Stimulated activated CD8-positive, alpha-beta memory T cell treated with anti-CD3 and anti-CD28 coated beads, Interleukin-7, amount 100 ng/mL, for 48 hours (primary cell): ENCODE measurements around the gene DSC2.

Experiments
- DNase-seq, 2 donors: peaks; one replicate each; pipeline ENCODE4 v3.0.0-alpha.2; 2020; ENCODE audit warnings: low read depth in 1 of 2; ENCODE audit errors: extremely low read depth in 1 of 2

The DSC2 gene

GRCh38 chr18:31099450-31100230, 2.6 kb downstream of the DSC2 start:
- no peak for DNase-seq

DNA sequence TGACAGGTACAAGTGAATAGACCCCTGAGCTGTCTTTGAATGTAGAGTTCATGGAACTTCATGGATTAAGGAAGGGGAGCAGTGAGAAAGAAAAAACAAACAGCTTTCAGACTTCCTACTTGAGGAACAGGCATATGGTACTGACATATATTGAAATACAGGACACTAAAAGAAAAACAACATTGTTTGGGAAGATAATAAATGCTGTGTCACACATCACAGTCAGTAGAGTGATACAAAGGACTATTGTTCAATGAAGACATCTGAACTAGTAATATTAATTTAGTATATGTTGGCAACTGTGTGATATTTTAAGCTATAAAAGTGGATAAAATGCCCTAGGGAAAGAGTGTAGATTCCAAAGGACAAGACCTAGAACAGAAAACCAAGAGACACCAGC, 3.3 kb downstream of the DSC2 start:
- DNase-seq = no peak

- DNase-seq = no peak
These were observed 4.6 kb downstream of the DSC2 start for GRCh38 chr18:31097666-31098065.

DNA sequence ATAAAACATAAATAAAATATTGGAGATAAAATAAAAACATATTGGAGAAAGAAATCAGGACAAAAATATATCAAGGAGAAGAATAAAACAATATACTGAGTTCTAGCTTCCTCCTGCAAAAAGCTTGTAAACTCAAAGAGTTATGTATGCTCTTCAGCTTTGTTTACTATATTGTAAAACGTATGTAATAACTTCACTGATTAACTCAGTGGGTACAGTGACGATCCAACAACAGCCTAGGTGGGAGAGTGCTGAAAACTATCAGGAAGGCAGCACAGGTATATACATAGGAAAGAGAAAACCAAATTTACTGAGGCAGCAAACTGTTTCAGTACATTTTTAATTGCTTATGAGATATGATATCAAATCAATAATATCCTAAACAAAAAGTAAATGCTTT, 8.3 kb downstream of the DSC2 start:
- DNase-seq = no peak

DNA sequence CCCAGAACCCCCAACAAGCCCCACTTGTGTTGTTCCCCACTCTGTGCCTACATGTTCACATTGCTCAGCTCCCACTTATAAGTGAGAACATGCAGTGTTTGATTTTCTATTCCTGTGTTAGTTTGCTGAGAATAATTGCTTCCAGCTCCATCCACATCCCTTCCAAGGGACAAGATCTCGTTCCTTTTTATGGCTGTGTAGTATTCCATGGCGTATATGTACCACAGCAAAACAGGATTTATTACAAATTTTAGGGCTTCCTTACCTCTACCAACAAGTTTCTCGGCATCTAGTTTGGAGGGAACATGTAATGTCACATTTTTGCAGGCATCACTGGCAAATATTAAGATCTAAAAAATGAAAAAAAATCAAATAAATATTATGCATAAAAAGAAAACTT, 8.9 kb downstream of the DSC2 start:
- DNase-seq = no peak

GRCh38 chr18:31091350-31091749, 10.9 kb downstream of the DSC2 start:
- no peak for DNase-seq

GRCh38 chr18:31088532-31088931, 13.7 kb downstream of the DSC2 start:
- no peak for DNase-seq

- no peak for DNase-seq
These were observed 22.2 kb downstream of the DSC2 start for GRCh38 chr18:31079973-31080372.

- no peak for DNase-seq
These were observed 24.3 kb downstream of the DSC2 start for GRCh38 chr18:31077878-31078277.

GRCh38 chr18:31072175-31072574, 30.0 kb downstream of the DSC2 start:
- DNase-seq = no peak

- DNase-seq = no peak
These were observed 32.0 kb downstream of the DSC2 start for GRCh38 chr18:31070206-31070605.

DNA sequence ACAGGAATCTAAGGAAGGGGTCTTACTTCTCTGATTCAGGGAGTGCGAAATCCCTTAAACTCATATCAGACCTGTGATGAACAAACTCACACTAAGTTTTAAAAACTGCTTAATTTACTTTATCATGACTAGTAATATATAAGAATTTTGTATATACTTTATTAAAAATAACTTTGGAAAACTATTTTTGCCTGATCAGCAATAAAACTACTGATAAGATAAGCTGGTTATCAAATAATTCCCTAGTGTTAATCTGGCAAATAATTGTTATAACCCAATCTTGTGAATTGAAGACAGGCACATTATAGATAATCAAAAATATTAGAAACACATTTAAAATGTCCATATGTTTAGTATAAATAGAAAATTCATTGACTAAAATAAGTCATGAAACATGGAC, 36.0 kb downstream of the DSC2 start:
- DNase-seq = no peak

- no peak for DNase-seq
These were observed 37.0 kb downstream of the DSC2 start for GRCh38 chr18:31065036-31065773.

DNA sequence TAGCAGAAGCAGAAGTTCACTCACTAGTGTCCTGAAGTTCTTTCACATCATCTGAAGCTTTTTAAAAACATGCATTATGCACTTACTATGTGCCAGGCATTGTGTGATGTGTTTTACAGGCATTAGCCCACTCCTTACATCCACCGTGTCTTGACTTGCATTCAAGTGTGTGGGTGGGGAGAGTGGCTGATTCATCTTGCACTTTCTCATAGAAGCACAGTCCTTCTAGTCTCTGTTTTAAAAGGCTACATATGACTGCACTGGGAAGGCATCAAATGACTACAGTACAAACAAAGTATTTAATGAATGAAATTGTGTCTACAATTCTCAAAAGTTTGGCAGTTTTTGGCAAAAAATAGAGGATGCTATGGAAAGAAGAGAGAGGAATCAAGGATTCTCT, 38.1 kb downstream of the DSC2 start:
- no peak for DNase-seq

DNA sequence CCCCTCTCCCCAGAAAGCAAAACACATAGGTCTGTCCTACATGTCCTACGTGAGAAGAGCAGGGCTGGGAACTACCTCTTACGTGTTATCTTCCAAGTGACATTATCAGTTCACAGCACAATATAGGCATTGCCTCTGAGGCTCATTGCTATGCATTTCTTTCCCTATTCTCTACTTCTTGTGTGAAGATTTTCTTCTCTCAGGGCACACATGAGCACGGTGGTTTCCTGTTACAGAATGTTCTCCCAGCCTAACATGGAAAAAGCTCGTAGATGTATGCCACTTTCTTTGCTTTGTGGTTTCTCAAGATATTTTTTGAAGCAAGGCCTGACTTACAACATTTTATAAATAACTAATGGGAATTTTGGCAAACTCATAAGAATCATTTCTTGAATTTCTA, 40.3 kb downstream of the DSC2 start:
- DNase-seq = no peak

DNA sequence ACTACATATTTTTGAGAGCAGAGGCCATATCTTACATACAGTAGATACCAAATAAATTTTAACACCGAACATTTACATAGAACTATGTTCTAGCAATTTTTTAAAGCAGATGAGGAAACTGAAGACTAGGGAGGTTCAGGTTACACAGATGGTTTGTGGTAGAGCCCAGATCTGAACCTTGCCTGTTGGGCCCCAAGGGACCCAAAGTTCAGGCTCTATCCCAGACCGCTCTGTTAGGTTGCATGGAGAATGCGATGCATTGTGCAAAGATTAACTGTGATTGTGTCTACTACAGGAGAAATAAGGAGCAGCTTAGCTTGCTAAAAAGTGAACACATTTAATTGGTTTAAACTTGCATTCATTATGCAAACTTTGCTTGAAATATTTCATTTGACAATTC, 43.3 kb downstream of the DSC2 start:
- no peak for DNase-seq

- DNase-seq = no peak
These were observed 44.3 kb downstream of the DSC2 start for GRCh38 chr18:31057917-31058316.

DNA sequence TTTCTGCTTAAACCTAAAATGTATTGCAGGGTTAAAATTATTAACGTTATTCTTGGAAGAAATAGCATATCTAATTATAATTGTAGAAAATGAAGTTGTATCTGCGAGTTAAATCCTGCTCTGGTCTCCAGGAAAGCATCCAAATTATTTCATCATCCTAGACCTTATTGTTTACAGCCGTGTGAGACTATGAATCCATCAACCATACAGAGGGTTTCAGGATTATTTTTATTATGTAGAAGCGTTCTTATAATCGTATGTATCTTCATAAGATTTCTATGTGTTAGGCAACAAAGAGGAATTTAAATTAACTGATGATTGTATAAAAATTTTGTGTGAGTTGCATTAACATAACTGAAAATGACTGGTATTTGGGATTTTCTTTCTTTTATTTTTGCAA, 45.2 kb downstream of the DSC2 start:
- DNase-seq = no peak

DNA sequence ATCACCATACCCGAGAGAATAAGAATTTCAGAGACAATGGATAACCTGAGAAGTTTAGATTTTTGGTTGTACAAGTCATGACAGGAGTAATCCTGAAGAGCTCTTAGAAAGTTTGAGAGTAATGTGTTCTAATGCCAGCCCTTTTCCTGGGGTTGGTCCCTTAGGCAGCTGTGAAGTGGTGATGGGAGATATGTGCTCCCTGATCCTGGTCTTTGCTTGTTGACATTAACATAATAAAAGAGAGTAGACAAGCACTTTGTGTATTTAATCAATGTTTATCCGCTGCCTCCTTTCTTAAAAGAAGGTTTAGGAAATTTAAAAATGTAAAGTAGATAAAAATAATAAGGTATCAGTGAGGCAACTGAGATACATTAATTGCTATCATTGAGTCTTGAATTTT, 45.9 kb downstream of the DSC2 start:
- no peak for DNase-seq

DNA sequence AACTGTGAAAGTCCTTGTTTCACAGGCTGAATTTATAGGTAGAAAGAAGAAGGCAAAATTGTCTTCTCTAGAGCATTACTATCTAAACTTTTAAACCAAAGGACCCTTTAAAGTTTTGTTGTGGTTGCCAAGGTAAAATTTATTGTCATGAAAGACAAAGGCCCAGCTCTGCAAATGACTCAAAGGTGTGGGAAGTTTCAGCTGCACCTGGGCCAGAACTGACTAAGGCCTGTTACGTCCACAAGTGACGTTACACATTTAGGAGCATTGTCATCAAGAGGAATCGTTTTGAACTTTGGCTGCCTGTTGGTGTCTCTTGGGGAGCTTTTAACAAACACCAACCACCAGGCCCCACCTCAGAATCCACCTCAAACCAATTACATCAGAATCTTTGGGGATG, 51.6 kb downstream of the DSC2 start:
- no peak for DNase-seq

GRCh38 chr18:31049189-31049588, 53.0 kb downstream of the DSC2 start:
- no peak for DNase-seq

DNA sequence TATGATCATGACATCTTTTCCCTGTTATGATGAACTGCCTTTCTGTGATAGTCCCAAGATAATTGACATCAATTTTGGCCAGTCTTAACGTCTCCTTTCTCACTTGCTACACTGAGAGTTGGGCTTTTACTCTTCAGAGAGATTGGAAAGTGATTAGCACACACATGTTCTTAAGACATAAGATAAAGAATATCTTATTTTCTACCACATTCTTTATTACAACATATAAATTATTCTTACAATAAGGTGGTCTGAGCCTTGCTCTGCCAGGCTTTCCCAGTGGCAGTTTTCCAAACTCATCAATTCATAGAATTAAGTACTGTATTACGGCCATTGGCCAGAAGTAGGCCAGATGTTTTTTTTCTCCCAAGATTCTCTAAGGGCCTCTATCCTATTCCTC, 54.0 kb downstream of the DSC2 start:
- no peak for DNase-seq

DNA sequence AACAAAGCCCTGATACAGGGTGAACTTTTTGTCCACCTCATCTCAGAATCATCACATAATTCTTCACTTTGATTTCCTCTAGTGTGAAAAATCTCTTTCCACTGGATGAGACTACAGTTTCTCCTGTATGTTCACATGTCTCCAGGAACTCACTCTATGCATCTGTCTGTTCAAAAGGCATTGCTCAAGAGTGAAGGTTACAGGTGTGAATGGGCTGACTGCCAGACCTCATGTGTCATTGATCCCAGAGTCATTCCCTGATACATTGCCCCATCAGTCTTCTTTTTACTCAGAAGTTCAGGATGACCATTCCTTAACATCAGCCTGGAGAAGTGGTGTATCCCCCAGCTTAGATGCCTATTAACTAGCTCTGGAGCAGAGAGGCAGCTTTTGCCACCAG, 55.3 kb downstream of the DSC2 start:
- no peak for DNase-seq
